Mesendoderm (in vitro differentiated cells): Measurements from ENCODE around the gene MYOD1.

Source experiments
- DNase-seq: peaks from one replicate; pipeline ENCODE4 v3.0.0; 2013
- H2AK5ac ChIP-seq: 2 replicates; pipeline ENCODE4 v1.6.1; 2013; ENCODE audit warnings: low read length, inconsistent platforms
- H2BK120ac ChIP-seq: 2 replicates; pipeline ENCODE4 v1.6.1; 2013; ENCODE audit warnings: low read depth, mild to moderate bottlenecking, low read length, moderate library complexity, mixed read lengths
- H2BK15ac ChIP-seq: replicated peaks from 2 replicates; pipeline ENCODE4 v1.6.1; 2013; ENCODE audit warnings: low read depth, mild to moderate bottlenecking, moderate library complexity
- H2BK5ac ChIP-seq: 2 replicates; pipeline ENCODE4 v1.6.1; 2013; ENCODE audit warnings: low read length, inconsistent platforms
- H3K18ac ChIP-seq: 2 replicates; pipeline ENCODE4 v1.6.1; 2013; ENCODE audit warnings: mild to moderate bottlenecking, low read length, mixed read lengths
- H3K23ac ChIP-seq: one replicate; pipeline ENCODE4 v1.6.1; 2013; ENCODE audit warnings: low read length
- H3K27ac ChIP-seq: 2 replicates; pipeline ENCODE4 v1.5.1; 2013; ENCODE audit warnings: low read depth, mild to moderate bottlenecking, inconsistent platforms, low read length, moderate library complexity
- H3K27me3 ChIP-seq: 2 replicates; pipeline ENCODE4 v1.6.1; 2013; ENCODE audit warnings: low read length, control low read depth, mild to moderate bottlenecking, inconsistent platforms; ENCODE audit not compliant: insufficient read depth, poor library complexity
- H3K36me3 ChIP-seq: 2 replicates; pipeline ENCODE4 v1.6.1; 2013; ENCODE audit warnings: low read length, inconsistent platforms; ENCODE audit not compliant: control insufficient read depth, insufficient read depth
- H3K4ac ChIP-seq: one replicate; pipeline ENCODE4 v1.6.1; 2013; ENCODE audit warnings: low read depth, mild to moderate bottlenecking, low read length, moderate library complexity
- H3K4me1 ChIP-seq: 2 replicates; pipeline ENCODE4 v1.6.1; 2013; ENCODE audit warnings: low read depth, low read length, inconsistent platforms; ENCODE audit not compliant: control insufficient read depth
- H3K4me2 ChIP-seq: 2 replicates; pipeline ENCODE4 v1.6.1; 2013; ENCODE audit warnings: low read length
- H3K4me3 ChIP-seq: 2 replicates; pipeline ENCODE4 v1.5.1; 2013; ENCODE audit warnings: mild to moderate bottlenecking, low read length
- H3K56ac ChIP-seq: one replicate; pipeline ENCODE4 v1.6.1; 2013; ENCODE audit warnings: low read length
- H3K79me1 ChIP-seq: 2 replicates; pipeline ENCODE4 v1.6.1; 2013; ENCODE audit warnings: low read length, inconsistent platforms
- H3K79me2 ChIP-seq: 2 replicates; pipeline ENCODE4 v1.6.1; 2013; ENCODE audit warnings: mild to moderate bottlenecking, low read length; ENCODE audit not compliant: control insufficient read depth, insufficient read depth
- H3K9ac ChIP-seq: 2 replicates; pipeline ENCODE4 v1.6.1; 2013; ENCODE audit warnings: low read length, inconsistent platforms
- H4K5ac ChIP-seq: one replicate; pipeline ENCODE4 v1.6.1; 2013; ENCODE audit warnings: low read length
- H4K8ac ChIP-seq: one replicate; pipeline ENCODE4 v1.6.1; 2013; ENCODE audit warnings: low read depth, mild to moderate bottlenecking, control low read depth, low read length, moderate library complexity
- WGBS: extraction: QIAGEN DNeasy Blood & Tissue Kit; methylation state at CpG from one replicate; pipeline ENCODE4 v1.1.7; 2013; ENCODE audit warnings: low lambda C conversion rate, missing lambda C conversion rate; ENCODE audit not compliant: insufficient coverage; ENCODE audit errors: extremely low coverage; 5-methylcytosine and 5-hydroxymethylcytosine counted together

Gene MYOD1

DNA sequence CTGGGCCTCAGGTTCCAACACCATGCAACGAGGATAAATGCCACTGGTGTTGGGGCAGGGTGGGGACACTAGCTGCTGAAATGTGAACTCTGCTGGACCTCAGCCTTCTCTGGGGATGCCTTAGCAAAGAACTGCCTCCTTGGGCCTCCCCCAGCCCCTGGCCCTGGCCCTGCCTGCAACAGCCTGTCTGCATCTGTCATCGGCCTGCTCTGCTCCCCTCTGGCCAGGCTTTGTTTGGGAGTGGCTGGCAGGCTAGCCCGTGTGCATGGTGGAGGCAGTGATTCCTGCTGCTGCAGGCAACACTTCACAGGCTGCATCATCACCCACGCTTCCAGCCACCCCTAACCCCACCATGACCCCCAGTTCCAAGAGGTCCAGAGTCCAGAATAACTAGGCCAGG is 11.5 kb upstream of the MYOD1 start:
- Histone ChIP-seq H3K4me1 (no peaks in the 10 kb centered on the region), H3K9ac (no peak overlapping the region), H3K56ac (no peak overlapping the region), H3K27me3 (no peaks in the 10 kb centered on the region), H4K8ac (no peak overlapping the region), H2BK5ac (no peak overlapping the region), H3K4ac (no peak overlapping the region), H2AK5ac (no peak overlapping the region), H3K79me2 (no peaks in the 10 kb centered on the region), H2BK15ac (no peak overlapping the region), H3K4me2 (no peak overlapping the region), H3K27ac (no peak overlapping the region), H2BK120ac (no peak overlapping the region), H4K5ac (no peak overlapping the region), H3K36me3 (no peaks in the 10 kb centered on the region), H3K79me1 (no peaks in the 10 kb centered on the region), H3K23ac (no peak overlapping the region), H3K18ac (no peak overlapping the region), H3K4me3 (no peak overlapping the region)
- no CpG with 5 or more reads among the region's 4 CpGs for WGBS
- no peak for DNase-seq

DNA sequence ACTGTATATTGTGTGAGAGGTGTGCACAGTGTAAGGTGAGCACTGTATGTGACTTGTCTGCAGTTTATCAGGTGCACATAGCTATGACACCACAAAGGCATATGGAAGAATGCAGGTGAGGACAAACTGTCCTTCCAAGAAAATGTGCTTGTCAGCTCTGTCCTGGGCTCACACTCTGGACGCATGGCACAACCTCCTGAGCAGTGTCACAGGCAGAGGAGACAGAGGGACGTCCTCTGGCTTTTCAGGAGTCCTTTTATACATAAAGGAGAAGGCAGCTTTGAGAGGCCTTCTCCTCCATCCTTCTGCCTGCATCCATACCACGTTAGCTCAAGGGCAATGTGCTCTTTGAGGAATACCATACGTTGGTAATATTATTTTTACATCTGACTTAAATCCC is 7.5 kb upstream of the MYOD1 start:
- H3K4me1 ChIP-seq, result no peaks in the 10 kb centered on the region
- H3K36me3 ChIP-seq, result no peaks in the 10 kb centered on the region
- no peak overlapping the region for H4K5ac ChIP-seq
- H2BK120ac ChIP-seq, result no peak overlapping the region
- no peak overlapping the region for H3K56ac ChIP-seq
- H2AK5ac ChIP-seq, result no peak overlapping the region
- H2BK15ac ChIP-seq, result no peak overlapping the region
- H3K27me3 ChIP-seq, result peaks cover 12% of the 10 kb centered on the region
- H3K79me2 ChIP-seq, result no peaks in the 10 kb centered on the region
- H3K23ac ChIP-seq, result no peak overlapping the region
- H3K18ac ChIP-seq, result no peak overlapping the region
- no peak overlapping the region for H3K4me3 ChIP-seq
- no peak overlapping the region for H2BK5ac ChIP-seq
- no peak overlapping the region for H3K4ac ChIP-seq
- no CpG with 5 or more reads among the region's 4 CpGs for WGBS
- H3K4me2 ChIP-seq, result no peak overlapping the region
- no peak overlapping the region for H3K27ac ChIP-seq
- DNase-seq, result no peak
- no peaks in the 10 kb centered on the region for H3K79me1 ChIP-seq
- no peak overlapping the region for H4K8ac ChIP-seq
- no peak overlapping the region for H3K9ac ChIP-seq

GRCh38 chr11:17713851-17714250 is 5.5 kb upstream of the MYOD1 start:
- Histone ChIP-seq H3K56ac (no peak overlapping the region), H4K5ac (no peak overlapping the region)

GRCh38 chr11:17714356-17714854 is 5.0 kb upstream of the MYOD1 start:
- no peak overlapping the region for H2BK120ac ChIP-seq
- H3K23ac ChIP-seq, result no peak overlapping the region
- no peak overlapping the region for H3K4me2 ChIP-seq
- H3K79me2 ChIP-seq, result no peaks in the 10 kb centered on the region
- H3K4me1 ChIP-seq, result no peaks in the 10 kb centered on the region
- peaks cover 35% of the 10 kb centered on the region for H3K27me3 ChIP-seq
- no CpG with 5 or more reads among the region's 8 CpGs for WGBS
- no peak overlapping the region for H4K8ac ChIP-seq
- no peak for DNase-seq
- no peaks in the 10 kb centered on the region for H3K79me1 ChIP-seq
- H3K4me3 ChIP-seq, result no peak overlapping the region
- no peak overlapping the region for H3K27ac ChIP-seq
- no peak overlapping the region for H2BK5ac ChIP-seq
- no peak overlapping the region for H2AK5ac ChIP-seq
- H3K9ac ChIP-seq, result no peak overlapping the region
- no peak overlapping the region for H3K4ac ChIP-seq
- H3K36me3 ChIP-seq, result no peaks in the 10 kb centered on the region
- no peak overlapping the region for H3K18ac ChIP-seq
- no peak overlapping the region for H2BK15ac ChIP-seq
- no peak overlapping the region for H4K5ac ChIP-seq
- no peak overlapping the region for H3K56ac ChIP-seq

More at GRCh38 chr11:17713851-17714250, 5.5 kb upstream of the MYOD1 start:
- no peak for DNase-seq
- Histone ChIP-seq H3K4me2 (no peak overlapping the region), H2BK5ac (no peak overlapping the region), H3K79me1 (no peaks in the 10 kb centered on the region), H3K4me3 (no peak overlapping the region), H3K36me3 (no peaks in the 10 kb centered on the region), H3K27me3 (peaks cover 32% of the 10 kb centered on the region), H2BK15ac (no peak overlapping the region), H3K9ac (no peak overlapping the region), H3K18ac (no peak overlapping the region), H2BK120ac (no peak overlapping the region), H3K23ac (no peak overlapping the region), H2AK5ac (no peak overlapping the region), H3K4me1 (no peaks in the 10 kb centered on the region), H3K27ac (no peak overlapping the region), H4K8ac (no peak overlapping the region), H3K79me2 (no peaks in the 10 kb centered on the region), H3K4ac (no peak overlapping the region)
- no CpG with 5 or more reads among the region's 1 CpG for WGBS

- no CpG with 5 or more reads among the region's 4 CpGs for WGBS
- no peak overlapping the region for H3K27ac ChIP-seq
- H3K27me3 ChIP-seq, result peaks cover 36% of the 10 kb centered on the region
These were observed 4.5 kb upstream of the MYOD1 start for GRCh38 chr11:17714870-17715269.

DNA sequence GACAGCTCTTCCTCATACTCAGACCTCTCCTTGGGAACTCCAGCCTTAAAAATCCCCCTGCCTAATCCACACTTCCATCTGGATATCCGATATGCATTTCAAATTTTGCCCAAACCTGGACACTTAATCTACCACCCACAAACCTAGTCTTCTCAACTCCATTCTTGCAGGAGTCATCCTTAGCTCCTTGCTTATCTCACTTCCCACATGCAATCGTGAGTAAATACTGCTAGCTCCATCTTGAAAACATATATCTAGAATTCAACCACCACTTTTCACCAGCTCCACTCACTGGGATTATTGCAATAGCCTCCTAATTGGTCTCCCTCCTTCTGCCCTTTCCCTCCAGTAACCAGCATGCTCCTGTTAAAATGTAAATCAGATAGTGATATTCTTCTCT is 2.6 kb upstream of the MYOD1 start:
- H3K36me3 ChIP-seq, result no peaks in the 10 kb centered on the region
- no peak overlapping the region for H3K4me3 ChIP-seq
- H3K4me1 ChIP-seq, result no peaks in the 10 kb centered on the region
- no peak overlapping the region for H3K56ac ChIP-seq
- H3K18ac ChIP-seq, result no peak overlapping the region
- no peak overlapping the region for H3K23ac ChIP-seq
- no peak overlapping the region for H2BK120ac ChIP-seq
- no peak overlapping the region for H3K4me2 ChIP-seq
- no peak overlapping the region for H2BK15ac ChIP-seq
- no peak overlapping the region for H2BK5ac ChIP-seq
- no peak overlapping the region for H4K8ac ChIP-seq
- no peak overlapping the region for H4K5ac ChIP-seq
- no peak overlapping the region for H2AK5ac ChIP-seq
- H3K79me1 ChIP-seq, result no peaks in the 10 kb centered on the region
- peaks cover 52% of the 10 kb centered on the region for H3K27me3 ChIP-seq
- H3K9ac ChIP-seq, result no peak overlapping the region
- no peak for DNase-seq
- no peaks in the 10 kb centered on the region for H3K79me2 ChIP-seq
- no peak overlapping the region for H3K4ac ChIP-seq
- WGBS, result no CpG with 5 or more reads among the region's 2 CpGs
- no peak overlapping the region for H3K27ac ChIP-seq

More at GRCh38 chr11:17714870-17715269, 4.5 kb upstream of the MYOD1 start:
- Histone ChIP-seq H3K18ac (no peak overlapping the region), H3K23ac (no peak overlapping the region), H2BK5ac (no peak overlapping the region), H3K56ac (no peak overlapping the region), H3K9ac (no peak overlapping the region), H2BK15ac (no peak overlapping the region), H2BK120ac (no peak overlapping the region), H4K8ac (no peak overlapping the region), H3K79me1 (no peaks in the 10 kb centered on the region), H3K4me2 (no peak overlapping the region), H3K4ac (no peak overlapping the region), H3K36me3 (no peaks in the 10 kb centered on the region), H3K4me3 (no peak overlapping the region), H3K4me1 (no peaks in the 10 kb centered on the region), H3K79me2 (no peaks in the 10 kb centered on the region), H2AK5ac (no peak overlapping the region), H4K5ac (no peak overlapping the region)
- DNase-seq, result no peak
